Thyroid gland (tissue), 4 donors: Measurements from ENCODE around the gene SCG2.

Experiments
- CTCF ChIP-seq, 6 experiments: fragments of 200-600 bp in 3 of 6; fragments of 450-650 bp in 3 of 6; sonication (generic) in 3 of 6; IDR thresholded peaks; one replicate each; pipeline ENCODE4 v1.5.1; 2016 to 2019; ENCODE audit warnings: antibody characterized with exemption in 6 of 6, mild to moderate bottlenecking in 2 of 6, inconsistent platforms in 1 of 6, moderate library complexity in 1 of 6
- POLR2A ChIP-seq, 2 donors: fragments of 450-650 bp; IDR thresholded peaks; one replicate each; pipeline ENCODE4 v1.6.1; 2017; ENCODE audit warnings: antibody characterized with exemption in 2 of 2, mild to moderate bottlenecking in 2 of 2, moderate library complexity in 1 of 2

GRCh38 chr2:223635080-223635479 lies 32.9 kb upstream of the SCG2 start:
- no peak for TF ChIP-seq CTCF (IDR thresholded peaks at IDR 0.05)
- TF ChIP-seq POLR2A (IDR thresholded peaks at IDR 0.05): no peak
